OCI-LY7 (cell line): ENCODE data around the gene PLCZ1.

Experiments
- EZH2phosphoT487 ChIP-seq: fragments of 200-600 bp; sonication (generic); IDR thresholded peaks from 2 replicates; pipeline ENCODE4 v1.6.1; 2018; ENCODE audit warnings: low read depth, borderline replicate concordance, mild to moderate bottlenecking, mixed run types, antibody characterized with exemption, low read length, moderate library complexity, mixed read lengths
- TF ChIP-seq, protein P1 (sequence below): fragments of 200-600 bp; sonication (generic); conservative IDR thresholded peaks from 2 replicates; pipeline ENCODE4 v1.5.1; 2014; ENCODE audit warnings: mild to moderate bottlenecking, antibody characterized with exemption, low read length, moderate library complexity, mixed read lengths

- TF ChIP-seq, protein P1, sequence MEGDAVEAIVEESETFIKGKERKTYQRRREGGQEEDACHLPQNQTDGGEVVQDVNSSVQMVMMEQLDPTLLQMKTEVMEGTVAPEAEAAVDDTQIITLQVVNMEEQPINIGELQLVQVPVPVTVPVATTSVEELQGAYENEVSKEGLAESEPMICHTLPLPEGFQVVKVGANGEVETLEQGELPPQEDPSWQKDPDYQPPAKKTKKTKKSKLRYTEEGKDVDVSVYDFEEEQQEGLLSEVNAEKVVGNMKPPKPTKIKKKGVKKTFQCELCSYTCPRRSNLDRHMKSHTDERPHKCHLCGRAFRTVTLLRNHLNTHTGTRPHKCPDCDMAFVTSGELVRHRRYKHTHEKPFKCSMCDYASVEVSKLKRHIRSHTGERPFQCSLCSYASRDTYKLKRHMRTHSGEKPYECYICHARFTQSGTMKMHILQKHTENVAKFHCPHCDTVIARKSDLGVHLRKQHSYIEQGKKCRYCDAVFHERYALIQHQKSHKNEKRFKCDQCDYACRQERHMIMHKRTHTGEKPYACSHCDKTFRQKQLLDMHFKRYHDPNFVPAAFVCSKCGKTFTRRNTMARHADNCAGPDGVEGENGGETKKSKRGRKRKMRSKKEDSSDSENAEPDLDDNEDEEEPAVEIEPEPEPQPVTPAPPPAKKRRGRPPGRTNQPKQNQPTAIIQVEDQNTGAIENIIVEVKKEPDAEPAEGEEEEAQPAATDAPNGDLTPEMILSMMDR = no peak
- no peak for TF ChIP-seq EZH2phosphoT487
These were observed 12.3 kb upstream of the PLCZ1 start for GRCh38 chr12:18750085-18750484.
